ENCODE measurements around the gene VDR. TPM values are rescaled to one million over a fixed set of nuclear protein-coding genes. Genes with fewer than 3 reads are reported as not detected.

VDR gene
- total RNA-seq, 1 experiment from 2014 or later, result 0.07 TPM

DNA sequence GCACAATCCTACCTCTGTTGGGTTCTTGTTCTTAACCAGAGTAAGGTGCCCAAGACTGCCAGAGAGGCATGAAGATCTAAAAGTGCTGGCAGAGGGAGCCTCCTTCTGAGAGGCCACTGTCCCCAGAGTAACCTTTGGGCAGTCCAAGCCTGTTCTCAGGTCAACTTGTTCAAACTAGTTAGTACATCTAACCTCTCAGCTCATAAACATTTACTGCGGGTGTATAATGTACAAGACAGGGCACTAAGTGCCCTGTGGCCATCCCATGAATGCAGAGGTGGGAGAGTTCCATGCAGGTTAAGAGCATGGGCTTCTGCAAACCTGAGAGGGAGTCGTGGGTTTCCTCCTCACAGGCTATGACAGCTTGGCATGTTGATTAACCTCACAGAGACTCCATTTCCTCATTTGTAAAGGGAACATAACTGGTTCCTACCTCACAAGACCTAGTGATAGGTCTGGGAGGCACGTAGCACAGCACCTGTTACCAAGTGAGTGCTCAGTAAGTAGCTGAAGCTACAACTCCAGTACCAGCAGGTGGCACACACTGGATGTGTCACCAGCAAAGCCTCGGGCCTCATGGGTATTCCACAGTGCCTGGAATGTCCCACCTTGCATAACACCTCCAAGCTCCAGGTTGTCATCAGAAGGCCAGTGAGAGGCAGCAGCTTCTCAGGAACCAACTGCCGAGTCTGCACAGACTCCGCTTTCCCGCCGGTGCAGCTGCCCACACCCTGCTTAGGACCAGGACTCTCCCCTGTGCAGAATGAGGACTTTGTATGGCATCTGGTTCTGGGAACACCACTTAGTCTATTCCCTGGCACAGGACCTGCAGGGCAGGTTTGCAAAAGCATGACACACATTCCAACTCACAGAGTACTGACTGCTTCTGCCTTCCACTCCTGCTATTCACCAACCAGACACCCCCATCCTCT, 4.4 kb downstream of the VDR start:
- DNase-seq (ENCODE audit: low spot score), result no peak
- in situ Hi-C loops (cut with HindIII; ENCODE audit: low sequenced_read_pairs), result no loop called here

DNA sequence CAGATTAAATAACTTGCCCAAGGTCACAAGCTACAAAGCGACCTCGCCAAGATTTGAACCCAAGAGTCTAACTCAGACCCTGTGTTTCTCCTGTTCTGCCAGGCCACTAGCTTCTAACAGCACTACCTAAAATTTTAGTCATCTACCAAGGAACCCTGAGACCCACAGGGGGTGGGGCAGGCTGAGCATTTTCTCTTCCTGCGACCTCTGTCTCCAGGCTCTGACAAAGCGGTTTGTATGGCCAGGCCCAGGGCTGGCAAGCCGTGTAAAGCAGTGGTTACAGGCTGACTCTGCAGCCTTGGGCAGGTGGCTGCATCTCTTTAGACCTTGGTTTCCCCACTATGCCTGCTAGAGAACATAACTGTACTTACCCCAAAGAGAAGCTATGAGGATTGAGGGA, 5.3 kb downstream of the VDR start:
- no peak for DNase-seq (ENCODE audit: low spot score)
- in situ Hi-C loops (cut with HindIII; ENCODE audit: low sequenced_read_pairs), result no loop called here

DNA sequence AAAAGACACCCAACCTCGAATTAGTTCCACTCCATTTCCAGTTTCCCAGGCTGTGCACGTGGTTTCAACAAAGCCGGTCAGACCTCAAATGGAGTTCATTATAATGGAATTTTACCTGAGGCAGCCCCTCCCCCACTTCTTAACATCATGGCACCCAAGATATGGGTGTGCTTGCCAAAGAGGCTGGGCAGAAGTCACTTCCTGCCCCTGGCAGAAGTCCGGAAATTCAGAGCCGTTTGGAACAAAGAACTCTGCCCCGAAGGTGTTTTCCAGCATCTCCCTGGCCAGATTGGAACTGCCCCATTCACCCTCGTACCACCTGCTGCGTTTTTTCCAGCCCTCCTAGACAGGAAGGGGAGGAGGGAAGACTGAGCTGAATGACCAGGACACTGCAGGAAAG, 8.2 kb downstream of the VDR start:
- in situ Hi-C loops (cut with HindIII; ENCODE audit: low sequenced_read_pairs), result no loop called here
- DNase-seq (ENCODE audit: low spot score), result no peak

DNA sequence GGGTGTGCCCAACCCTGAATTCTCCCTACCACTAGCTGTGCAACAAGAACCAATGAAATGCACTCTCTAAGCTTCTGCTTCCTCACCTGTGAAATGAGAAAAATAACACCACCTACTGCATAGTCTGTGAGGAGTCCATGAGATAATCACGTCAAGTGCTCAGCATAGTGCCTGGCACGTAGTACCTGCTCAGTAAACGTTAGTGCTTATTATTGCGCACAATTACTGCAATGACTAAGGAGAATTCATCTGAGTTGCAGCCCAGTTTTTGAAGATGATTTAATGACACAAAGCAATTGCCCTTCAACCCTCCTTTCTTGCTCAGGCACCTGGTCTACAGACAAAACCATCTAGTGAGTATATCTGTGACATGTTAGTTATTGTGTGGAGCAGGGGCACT, 8.8 kb downstream of the VDR start:
- no peak for DNase-seq (ENCODE audit: low spot score)
- in situ Hi-C loops (cut with HindIII; ENCODE audit: low sequenced_read_pairs), result no loop called here

DNA sequence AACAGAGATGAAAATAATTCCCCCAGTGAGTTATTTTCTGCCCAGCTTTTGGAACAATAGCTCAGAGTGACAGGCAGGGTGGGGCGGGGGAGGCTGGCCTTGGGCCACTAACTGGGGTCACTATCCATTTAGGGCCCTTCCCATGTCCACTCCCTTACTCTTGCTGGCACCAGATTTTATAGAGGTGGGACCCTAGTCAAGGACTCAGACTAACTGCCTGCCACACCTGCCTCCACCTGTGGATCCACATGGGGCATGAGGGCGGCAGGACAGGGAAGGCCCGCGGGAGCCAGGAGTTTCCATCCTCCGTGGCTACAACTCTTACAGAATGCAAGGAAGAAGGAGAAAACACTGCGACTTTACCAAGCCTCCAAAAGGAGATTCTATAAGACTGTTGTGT, 10.1 kb downstream of the VDR start:
- no peak for DNase-seq (ENCODE audit: low spot score)
- in situ Hi-C loops (cut with HindIII; ENCODE audit: low sequenced_read_pairs), result no loop called here

DNA sequence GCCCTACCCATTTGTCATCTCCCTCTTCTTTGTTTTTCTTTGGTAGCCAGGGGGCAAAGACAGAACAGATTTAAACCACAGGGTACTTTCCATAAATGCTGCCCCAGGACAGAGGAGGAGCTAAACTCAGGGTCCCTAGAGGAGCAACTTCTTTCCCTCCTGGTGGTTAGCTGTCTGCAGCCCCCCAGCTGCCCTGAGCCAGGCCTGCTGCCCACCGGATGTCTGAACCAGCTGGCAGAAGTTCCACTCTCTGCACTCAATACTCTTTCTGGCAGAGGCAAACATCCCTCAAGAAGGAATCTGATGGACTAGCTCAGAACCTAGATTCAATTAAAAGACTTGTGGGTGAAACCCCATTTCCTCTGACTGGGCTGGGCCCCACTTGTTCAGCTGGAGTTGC, 10.7 kb downstream of the VDR start:
- in situ Hi-C loops (cut with HindIII; ENCODE audit: low sequenced_read_pairs), result no loop called here
- no peak for DNase-seq (ENCODE audit: low spot score)

DNA sequence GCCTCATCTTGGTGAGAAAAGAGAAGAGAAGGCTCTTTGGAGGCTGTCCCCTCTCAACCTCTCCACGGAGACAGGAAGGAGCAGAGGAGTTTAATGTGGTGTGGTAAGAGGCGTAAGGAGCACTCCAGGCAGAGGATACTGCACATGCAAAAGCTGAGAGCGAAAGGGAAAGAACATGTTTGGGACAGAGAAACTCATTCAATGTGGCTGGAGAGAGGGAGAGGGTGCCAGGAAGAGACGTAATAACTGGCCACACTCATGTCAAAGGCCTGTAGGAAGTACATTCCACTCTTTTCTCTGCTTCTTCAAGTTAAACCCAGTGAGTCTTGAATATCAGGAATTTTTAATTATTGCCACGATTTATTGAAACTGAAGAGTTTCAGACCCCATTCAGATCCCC, 12.0 kb downstream of the VDR start:
- in situ Hi-C loops (cut with HindIII; ENCODE audit: low sequenced_read_pairs), result no loop called here
- DNase-seq (ENCODE audit: low spot score), result no peak

DNA sequence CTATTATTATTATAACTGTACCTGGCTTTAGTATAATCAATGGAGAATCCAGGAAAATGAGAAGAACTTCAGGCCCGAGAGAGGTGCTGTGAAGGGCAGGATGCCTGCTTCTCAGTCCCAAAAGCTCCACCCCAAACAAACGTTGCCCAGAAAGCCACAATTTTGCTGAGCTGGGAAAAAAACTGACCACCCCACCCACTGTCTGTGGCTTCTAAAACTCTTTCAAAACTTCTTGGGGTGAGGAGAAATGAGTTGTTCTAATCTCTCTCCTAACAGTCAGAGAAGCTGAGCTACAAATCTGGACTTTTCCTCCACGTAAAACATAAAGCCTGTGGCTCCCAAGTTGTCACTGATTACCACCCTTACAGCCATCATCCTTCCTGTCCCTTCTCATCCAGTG, 13.4 kb downstream of the VDR start:
- in situ Hi-C loops (cut with HindIII; ENCODE audit: low sequenced_read_pairs), result no loop called here
- DNase-seq (ENCODE audit: low spot score), result no peak

DNA sequence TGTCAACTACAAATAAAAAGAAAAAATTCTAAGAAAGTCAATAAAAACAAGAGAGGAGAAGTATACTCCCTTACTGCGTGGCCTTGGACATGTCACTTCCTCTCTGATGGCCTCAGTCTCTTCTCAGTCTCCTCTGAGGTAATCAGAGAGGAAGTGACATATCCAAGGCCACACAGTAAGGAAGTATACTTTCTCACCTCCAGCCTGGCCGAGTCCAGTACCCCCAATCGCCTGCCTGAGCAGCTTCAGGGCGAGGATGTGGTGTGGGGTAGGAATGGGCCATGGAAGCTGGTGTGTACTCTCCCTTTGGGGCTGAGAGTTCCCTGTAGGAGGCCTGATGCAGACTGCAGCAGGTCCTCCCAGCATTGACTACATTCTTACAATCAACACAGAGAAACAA, 15.8 kb downstream of the VDR start:
- in situ Hi-C loops (cut with HindIII; ENCODE audit: low sequenced_read_pairs), result no loop called here

DNA sequence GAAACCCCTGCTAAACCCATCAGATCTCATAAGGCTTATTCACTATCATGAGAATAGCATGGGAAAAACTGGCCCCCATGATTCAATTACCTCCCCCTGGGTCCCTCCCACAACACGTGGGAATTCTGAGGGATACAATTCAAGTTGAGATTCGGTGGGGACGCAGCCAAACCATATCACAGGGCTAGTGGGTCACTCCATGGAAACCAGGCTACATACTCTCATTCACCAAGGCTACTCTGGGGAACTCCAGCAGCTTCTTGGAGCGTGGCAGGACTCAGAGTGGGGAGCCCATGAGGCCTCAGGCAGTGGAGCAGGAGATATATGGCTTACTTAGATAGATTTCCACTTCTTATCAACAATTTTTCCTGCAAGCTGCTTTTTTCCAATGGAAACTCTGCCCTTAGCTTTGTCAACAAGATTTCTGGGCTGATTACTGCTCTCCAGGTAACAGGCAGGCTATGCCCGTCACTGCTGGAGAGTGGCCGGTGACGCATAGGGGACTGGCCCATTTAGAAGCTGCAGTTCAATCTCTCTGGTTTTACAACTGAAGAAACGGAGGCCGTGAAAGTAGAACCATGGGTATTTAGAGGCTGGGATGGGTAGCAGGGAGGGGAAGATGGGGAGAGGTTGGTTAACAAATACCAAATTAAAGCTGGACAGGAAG, 16.5 kb downstream of the VDR start:
- in situ Hi-C loops (cut with HindIII; ENCODE audit: low sequenced_read_pairs), result no loop called here
- no peak for DNase-seq (ENCODE audit: low spot score)

More for the DNA sequence above, 15.8 kb downstream of the VDR start:
- no peak for DNase-seq (ENCODE audit: low spot score)

DNA sequence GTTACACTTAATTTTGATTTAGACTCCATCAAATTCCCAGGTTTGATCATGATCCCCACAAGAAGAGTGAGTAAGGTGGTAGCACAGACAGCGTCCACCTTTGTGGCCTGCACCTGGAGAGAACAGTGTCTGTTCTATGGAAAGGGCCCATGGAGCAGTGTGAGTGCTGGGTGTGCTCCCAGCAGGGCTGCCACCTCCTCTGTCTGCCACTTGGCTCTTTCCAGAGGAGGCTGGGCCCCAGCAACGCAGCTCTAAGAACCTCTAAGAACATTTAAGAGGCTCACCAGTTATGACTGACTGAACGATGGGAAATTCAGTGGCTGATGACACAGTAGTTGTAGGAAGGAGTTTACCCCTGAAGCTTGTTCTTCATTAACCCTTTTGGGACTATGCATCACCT, 17.3 kb downstream of the VDR start:
- no peak for DNase-seq (ENCODE audit: low spot score)
- in situ Hi-C loops (cut with HindIII; ENCODE audit: low sequenced_read_pairs), result no loop called here

DNA sequence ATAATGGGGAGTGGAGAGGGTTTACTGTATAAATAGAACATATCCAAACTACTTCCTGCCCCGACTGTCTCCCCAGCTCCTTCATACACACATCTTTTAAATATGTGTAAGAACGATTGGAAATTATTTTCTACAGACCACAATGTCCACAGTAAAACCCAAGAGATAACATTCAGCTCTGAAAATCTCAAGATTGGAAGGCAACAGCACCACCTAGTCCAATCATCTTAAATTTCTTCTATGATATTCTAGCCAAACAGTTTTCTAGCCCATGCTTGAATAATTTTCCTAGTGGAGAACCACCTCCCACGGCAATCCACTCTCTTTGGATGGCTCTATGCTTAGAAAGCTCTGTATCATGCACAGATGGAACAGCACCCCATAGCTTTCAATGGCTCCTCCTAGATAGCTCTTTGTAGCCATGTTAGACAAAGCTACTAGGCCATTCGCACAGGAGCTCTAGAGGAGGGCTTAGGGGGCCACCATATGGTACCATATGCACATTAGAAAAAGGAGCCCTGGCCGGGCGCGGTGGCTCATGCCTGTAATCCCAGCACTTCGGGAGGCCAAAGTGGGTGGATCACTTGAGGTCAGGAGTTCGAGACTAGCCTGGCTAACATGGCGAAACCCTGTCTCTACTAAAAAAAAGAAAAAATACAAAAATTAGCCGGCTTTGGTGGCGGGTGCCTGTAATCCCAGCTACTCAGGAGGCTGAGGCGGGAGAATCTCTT, 18.1 kb downstream of the VDR start:
- DNase-seq (ENCODE audit: low spot score), result no peak
- in situ Hi-C loops (cut with HindIII; ENCODE audit: low sequenced_read_pairs), result no loop called here

DNA sequence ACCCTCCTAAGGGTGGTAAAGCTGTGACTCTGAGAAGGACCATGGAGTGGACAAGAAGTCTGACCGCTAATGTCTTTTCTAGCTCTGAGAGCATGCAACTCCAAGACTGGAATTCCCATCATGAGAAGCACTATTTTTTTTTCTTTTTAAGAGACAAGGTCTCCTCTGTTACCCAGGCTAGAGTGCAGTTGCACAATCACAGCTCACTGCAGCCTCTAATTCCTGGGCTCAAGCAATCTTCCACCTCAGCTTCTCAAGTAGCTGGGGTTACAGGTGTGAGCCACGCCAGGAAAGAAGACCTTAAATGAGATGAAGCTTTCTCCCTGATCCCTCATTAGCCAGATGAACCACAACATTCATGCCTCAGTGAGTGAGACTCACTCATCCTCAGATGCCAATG, 19.2 kb downstream of the VDR start:
- in situ Hi-C loops (cut with HindIII; ENCODE audit: low sequenced_read_pairs), result no loop called here
- DNase-seq (ENCODE audit: low spot score), result no peak

DNA sequence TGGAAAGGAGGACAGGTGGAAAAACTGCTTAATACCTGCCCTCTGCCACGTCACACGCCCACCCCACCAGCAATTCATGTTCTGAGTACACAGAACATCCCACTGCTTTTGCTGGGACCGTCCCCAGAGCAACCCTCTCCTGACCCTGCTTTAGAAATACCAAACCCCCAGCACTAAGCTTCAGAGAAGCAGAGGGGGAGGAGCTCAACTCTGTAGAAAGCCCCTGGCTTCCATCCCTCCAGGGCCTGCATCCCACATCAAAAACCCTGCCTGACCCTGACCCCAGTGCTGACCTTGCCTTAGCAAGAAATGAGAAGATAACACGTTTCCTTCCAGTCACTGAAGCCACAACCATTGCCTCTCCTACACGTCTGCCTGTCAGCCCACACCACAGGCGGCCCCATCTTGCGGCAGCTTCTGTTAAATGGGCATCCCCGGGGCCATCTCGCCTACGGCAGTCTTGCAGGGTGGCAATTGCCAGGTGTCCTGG, 19.7 kb downstream of the VDR start:
- DNase-seq (ENCODE audit: low spot score), result no peak
- in situ Hi-C loops (cut with HindIII; ENCODE audit: low sequenced_read_pairs), result no loop called here

DNA sequence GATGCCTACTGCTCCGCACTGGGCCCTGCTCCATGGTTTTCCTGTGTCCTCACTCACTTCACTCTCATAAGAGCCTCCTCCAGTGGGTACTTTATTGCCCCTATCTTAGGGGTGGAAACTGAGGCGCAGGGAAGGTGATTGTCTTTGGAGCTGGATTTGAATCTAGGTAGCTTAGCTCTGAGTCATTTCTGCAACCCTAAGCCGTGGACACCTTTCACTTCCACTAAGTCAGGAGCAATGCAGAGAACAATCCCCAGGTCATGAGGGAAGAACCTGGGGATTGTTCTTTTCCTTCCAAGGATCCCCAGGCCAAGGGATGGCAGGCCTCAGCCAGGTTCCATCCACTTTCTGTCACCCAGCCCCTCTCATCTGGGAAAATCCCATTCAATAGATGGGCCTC, 20.3 kb downstream of the VDR start:
- DNase-seq (ENCODE audit: low spot score), result no peak
- in situ Hi-C loops (cut with HindIII; ENCODE audit: low sequenced_read_pairs), result no loop called here

DNA sequence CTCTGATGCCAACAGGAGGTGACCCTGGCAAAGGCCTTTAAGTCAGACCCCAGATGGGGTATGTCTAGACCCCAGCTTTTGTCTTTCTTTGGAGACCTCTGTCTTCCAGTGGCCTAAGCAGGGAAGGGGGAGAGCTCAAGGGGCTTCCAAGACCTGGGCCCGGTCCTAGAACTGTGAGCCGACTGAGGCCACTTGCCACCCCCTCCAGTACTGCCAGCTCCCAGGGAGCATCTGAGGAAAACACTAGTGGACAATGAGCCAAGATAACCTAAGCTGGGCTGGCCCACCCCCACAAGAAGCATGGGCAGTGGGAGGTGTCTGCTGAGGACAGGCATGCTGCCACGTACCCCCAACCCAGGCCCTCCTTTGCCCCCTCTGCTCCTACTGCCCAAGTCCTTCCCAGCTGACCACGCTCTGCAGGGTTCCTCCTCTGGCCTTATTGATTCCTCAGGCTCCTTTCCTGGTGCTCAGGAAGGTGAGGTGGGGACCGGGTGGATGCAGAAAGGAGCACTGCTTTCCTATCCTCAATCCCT, 21.1 kb downstream of the VDR start:
- in situ Hi-C loops (cut with HindIII; ENCODE audit: low sequenced_read_pairs), result no loop called here
- no peak for DNase-seq (ENCODE audit: low spot score)

DNA sequence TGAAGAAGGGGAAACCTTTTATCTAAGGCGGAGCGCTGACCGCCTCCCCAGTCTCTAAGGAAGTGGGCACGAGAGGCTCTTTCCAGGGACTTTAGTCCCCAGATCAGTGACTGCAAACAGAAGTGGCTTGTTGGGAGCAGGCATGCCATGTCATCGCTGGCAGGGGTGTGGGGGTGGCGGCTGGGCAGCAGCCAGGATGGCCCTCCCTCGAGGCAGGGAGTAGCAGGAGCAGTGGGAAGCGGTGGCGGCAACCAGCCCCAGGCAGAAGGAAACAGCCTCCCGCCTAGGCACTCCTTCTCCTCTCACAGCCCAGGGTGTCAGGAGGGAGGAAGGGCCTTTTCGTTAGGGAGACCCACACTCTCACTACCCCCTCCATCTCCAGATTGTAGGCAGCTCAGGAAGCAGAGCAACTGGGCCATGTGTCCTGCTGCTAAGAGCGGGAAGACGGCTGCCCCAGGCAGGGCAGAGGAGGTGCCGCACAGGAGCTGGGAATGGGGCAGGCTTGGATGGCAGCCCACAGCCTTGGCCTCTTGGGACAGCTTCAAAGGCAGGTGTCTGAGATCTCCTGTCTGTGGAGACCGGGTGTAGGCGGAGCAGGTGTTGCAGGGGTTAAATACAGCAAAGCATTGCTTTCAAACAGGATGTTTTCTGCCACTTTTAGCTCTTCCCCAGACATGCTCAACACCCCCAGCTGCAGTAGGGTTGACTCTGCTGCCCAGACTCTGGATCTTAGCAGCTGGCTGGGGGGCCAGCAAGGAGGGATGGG, 21.8 kb downstream of the VDR start:
- in situ Hi-C loops (cut with HindIII; ENCODE audit: low sequenced_read_pairs), result no loop called here
- DNase-seq (ENCODE audit: low spot score), result no peak

DNA sequence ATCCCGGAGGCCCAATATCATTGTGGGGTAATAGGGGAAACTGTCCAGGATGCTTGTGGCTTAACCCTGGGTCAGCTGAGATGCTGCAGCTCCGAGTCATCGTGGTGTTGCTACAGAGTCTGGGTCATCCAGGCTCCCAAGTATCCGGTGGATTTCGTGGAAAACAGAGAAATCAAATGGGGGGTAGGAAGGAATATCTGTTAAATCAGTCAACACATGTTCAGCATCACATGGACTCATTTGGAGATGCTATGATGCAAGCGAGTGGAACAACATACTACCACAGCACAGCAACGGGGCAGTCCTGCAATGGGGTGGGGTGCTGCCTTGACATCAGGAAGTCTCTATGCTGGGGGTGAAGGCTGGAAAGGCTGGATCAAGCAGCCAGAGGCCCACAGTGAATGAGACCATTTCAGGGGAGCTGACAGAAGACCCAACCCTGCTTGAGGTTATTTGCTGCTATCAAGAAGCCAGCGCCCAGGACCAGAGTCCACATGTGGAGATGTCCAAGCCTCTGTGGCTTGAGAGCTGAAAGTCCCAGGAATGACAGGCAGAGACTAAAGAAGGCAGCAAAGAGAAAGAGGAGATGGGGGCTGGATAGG, 22.9 kb downstream of the VDR start:
- in situ Hi-C loops (cut with HindIII; ENCODE audit: low sequenced_read_pairs), result no loop called here
- no peak for DNase-seq (ENCODE audit: low spot score)

DNA sequence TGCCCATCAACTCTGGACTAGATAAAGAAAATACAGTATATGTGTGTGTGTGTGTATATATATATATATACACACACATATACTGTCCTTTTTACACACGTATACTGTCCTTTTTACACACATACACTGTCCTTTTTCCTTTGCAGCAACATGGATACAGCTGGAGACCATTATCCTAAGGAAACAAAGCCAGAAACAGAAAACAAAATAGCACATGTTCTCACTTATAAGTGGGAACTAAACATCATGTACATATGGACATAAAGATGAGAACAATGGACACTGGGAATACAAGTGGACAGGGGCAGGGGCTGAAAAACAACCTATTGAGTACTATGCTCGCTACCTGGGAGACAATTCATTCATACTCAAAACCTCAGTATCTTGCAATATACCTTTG, 23.7 kb downstream of the VDR start:
- no peak for DNase-seq (ENCODE audit: low spot score)
- in situ Hi-C loops (cut with HindIII; ENCODE audit: low sequenced_read_pairs), result no loop called here
